SJCRH30 (cell line): ENCODE results near the gene CFB. TPM values are rescaled to one million over a fixed set of nuclear protein-coding genes. Genes with fewer than 3 reads are reported as not detected.
"Not testable (repeated sequence)": the region's sequence is repeated elsewhere in the genome, so short reads cannot be mapped to it uniquely, and the experiment has no call there.

Experiments used
- DNase-seq, 2 experiments: peaks; one replicate each; pipeline ENCODE4 v3.0.0-alpha.2; 2015 to 2020
- H3K27ac ChIP-seq: fragments of 250-450 bp; sonication (Bioruptor Pico); 2 replicates; pipeline ENCODE4 v1.5.1; 2020; ENCODE audit warnings: mild to moderate bottlenecking, moderate library complexity
- H3K27me3 ChIP-seq: fragments of 250-450 bp; sonication (Bioruptor Pico); 2 replicates; pipeline ENCODE4 v1.5.1; 2020; ENCODE audit warnings: mild to moderate bottlenecking, moderate library complexity
- H3K36me3 ChIP-seq: fragments of 250-450 bp; sonication (Bioruptor Pico); 2 replicates; pipeline ENCODE4 v1.5.1; 2020; ENCODE audit warnings: mild to moderate bottlenecking, moderate library complexity
- H3K4me1 ChIP-seq: fragments of 250-450 bp; sonication (Bioruptor Pico); 2 replicates; pipeline ENCODE4 v1.5.1; 2020; ENCODE audit warnings: mild to moderate bottlenecking, moderate library complexity
- H3K4me3 ChIP-seq: fragments of 250-450 bp; sonication (Bioruptor Pico); 2 replicates; pipeline ENCODE4 v1.5.1; 2020; ENCODE audit warnings: mild to moderate bottlenecking, moderate library complexity
- H3K9me3 ChIP-seq: fragments of 250-450 bp; sonication (Bioruptor Pico); replicated peaks from 2 replicates; pipeline ENCODE4 v1.5.1; 2020; ENCODE audit warnings: mild to moderate bottlenecking, moderate library complexity
- total RNA-seq: library from RNA; depleted of rRNA; stranded (reverse); fragments of >200 nt; shearing (Covaris generic); gene quantifications from 2 replicates; pipeline ENCODE4 v1.2.3, GENCODE V29; 2014

Gene CFB
- total RNA-seq, 1 experiment from 2014 or later, result not detected

DNA sequence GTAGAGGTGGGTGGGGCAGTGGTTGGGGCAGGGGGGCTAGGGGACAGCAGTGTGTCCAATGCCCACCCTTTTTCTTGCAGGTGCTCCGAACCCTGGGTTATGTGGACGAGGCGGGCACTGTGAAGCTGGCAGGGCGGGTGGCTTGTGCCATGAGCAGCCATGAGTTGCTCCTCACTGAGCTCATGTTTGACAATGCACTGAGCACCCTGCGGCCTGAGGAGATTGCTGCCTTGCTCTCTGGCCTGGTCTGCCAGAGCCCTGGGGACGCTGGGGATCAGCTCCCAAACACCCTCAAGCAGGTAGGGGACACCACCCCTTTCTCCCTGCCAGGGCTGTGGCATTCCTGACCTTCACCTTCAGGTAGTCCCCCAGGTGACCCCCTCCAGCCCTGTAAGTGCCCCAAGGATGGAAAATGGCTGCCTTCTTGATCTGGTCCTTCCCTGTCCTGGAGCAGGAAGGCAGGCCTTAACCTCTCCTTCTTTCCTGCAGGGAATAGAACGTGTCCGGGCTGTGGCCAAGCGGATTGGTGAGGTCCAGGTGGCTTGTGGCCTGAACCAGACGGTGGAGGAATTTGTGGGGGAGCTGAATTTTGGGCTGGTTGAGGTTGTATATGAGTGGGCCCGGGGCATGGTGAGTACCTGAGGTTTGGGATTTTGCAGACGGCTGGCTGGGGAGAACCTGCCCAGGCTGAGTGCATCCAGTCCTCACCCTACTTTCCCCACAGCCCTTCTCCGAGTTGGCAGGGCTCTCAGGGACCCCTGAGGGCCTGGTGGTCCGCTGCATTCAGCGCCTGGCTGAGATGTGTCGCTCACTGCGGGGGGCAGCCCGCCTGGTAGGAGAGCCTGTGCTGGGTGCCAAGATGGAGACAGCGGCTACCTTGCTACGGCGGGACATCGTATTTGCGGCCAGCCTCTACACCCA, 23.2 kb downstream of the CFB start:
- Histone ChIP-seq H3K4me3 (no peak overlapping the region), H3K36me3 (peaks cover 22% of the 10 kb centered on the region), H3K4me1 (no peaks in the 10 kb centered on the region; the same call in 1 of the 2 replicates), H3K9me3 (no peaks in the 10 kb centered on the region), H3K27ac (no peak overlapping the region), H3K27me3 (no peaks in the 10 kb centered on the region)
- no peak for DNase-seq

DNA sequence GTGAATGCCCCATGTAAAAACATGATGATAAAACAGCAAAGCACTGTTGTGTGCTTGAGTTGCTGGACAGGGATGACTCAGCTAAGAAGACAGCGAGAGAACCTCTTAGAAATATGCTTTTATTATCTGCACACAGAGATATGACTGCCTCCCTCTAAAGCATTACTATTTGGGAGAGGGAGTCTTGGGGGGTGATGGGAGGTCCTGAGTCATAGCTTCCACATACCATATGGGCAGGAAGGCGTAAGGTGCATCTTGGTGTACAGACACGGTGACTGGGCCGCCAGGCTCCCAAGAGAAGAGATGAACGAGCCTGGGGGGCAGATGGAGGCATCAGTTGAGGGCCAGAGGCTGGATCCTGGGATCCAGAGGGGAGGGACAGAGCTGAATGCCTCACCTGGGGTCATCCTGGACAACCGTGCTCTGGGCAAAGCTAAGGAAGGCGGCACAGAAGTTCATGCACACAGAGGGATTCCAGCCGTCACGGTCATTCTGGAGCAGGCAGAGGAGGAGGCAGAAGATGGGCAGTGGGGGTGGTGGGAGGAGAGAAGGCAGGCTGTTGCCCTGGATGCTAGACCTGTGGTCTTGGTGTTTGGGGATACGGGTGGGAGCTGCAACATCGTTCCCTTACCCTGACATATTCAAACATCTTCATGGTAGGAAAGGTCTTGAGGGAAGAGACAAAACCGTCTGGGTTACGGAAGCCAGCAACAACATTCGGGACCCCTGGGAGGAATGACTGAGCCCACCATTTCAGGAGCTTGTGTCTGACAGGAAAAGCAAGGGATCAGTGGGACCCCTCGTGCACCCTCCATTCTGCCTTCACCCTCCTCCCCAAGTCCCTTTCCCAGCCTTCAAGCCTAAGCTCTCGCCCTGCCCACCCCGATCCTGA, 24.1 kb downstream of the CFB start:
- no peak overlapping the region for H3K4me3 ChIP-seq
- H3K9me3 ChIP-seq, result no peaks in the 10 kb centered on the region
- H3K27ac ChIP-seq, result no peak overlapping the region
- H3K4me1 ChIP-seq, result no peaks in the 10 kb centered on the region; the same call in 1 of the 2 replicates
- H3K27me3 ChIP-seq, result no peaks in the 10 kb centered on the region
- DNase-seq, result no peak
- peaks cover 15% of the 10 kb centered on the region for H3K36me3 ChIP-seq

DNA sequence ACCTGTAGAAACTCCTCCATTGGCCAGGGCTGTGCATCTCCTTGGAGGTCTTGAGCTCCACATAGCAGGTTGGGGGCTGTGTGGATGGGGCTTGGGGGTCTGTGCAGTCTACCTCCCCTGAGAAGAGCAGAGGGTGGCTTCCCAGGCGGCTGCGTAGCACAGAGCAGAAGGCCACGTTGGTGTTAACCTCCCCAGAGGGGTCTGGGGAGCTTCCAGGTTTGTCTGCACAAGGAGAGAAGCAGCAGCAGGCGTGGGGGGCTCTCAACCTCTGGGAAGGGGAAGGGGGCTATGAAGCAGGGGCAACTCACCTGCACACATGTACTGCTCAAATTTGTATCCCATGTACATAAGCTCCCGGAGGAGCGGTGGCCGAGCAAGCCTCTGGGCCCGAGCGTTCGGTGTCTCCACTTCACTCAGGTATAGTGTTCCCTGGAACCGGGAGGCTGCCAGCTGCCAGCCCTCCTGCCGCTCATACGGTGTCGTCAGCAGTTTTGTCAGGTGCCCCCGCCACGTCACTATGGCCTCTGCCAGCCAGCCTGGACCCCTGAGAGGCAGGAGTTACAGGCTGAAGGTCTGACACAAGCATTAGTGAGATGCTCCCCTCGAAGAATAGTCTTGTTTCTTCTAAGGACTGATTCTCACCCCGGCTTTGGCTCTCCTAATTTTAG, 24.8 kb downstream of the CFB start:
- DNase-seq, result no peak
- Histone ChIP-seq H3K27ac (peak overlapping the region; percentile 59; the same call in 1 of the 2 replicates), H3K9me3 (no peaks in the 10 kb centered on the region), H3K4me1 (no peaks in the 10 kb centered on the region; the same call in 1 of the 2 replicates), H3K36me3 (peaks cover 13% of the 10 kb centered on the region), H3K4me3 (peak overlapping the region; percentile 65), H3K27me3 (no peaks in the 10 kb centered on the region)

DNA sequence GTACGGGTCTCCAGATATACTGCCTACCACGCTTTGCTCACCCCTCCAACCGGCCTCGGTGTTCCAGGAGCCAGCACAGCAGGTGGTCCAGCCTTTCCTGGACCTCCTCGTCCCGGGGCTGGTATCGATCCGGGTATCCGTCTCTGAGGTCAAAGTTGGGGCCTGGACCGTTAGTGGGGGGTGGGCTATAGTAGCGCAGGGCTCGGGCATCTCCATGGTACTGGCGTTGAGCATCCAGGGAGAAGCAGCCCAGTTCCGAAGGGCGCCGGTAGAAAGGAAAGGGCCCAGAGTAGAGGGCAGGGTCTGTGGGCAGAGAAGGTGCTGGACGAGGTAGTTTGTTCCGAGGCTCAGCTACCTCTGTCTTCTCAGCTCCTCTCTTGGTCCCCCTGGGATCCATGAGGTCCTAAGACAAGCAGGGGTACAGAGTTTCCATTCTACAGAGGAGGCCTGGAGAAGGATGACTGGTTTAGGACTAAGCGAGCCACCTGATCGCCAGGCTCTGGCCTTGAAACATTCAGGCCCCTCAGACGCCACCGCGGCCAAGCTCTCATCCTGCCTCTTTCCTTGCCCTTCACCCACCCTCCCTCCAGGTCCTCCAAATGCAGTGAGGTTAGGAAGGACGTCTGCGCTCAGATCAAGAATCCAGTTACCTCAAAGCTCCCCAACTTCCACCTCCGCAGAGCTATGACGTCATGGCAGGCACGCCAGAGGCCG, 25.5 kb downstream of the CFB start:
- H3K27me3 ChIP-seq, result no peaks in the 10 kb centered on the region
- H3K36me3 ChIP-seq, result peaks cover 13% of the 10 kb centered on the region
- no peaks in the 10 kb centered on the region for H3K9me3 ChIP-seq
- H3K4me3 ChIP-seq, result peak overlapping the region; percentile 65
- DNase-seq, result no peak
- H3K4me1 ChIP-seq, result no peaks in the 10 kb centered on the region; the same call in 1 of the 2 replicates
- H3K27ac ChIP-seq, result peak overlapping the region; percentile 59

DNA sequence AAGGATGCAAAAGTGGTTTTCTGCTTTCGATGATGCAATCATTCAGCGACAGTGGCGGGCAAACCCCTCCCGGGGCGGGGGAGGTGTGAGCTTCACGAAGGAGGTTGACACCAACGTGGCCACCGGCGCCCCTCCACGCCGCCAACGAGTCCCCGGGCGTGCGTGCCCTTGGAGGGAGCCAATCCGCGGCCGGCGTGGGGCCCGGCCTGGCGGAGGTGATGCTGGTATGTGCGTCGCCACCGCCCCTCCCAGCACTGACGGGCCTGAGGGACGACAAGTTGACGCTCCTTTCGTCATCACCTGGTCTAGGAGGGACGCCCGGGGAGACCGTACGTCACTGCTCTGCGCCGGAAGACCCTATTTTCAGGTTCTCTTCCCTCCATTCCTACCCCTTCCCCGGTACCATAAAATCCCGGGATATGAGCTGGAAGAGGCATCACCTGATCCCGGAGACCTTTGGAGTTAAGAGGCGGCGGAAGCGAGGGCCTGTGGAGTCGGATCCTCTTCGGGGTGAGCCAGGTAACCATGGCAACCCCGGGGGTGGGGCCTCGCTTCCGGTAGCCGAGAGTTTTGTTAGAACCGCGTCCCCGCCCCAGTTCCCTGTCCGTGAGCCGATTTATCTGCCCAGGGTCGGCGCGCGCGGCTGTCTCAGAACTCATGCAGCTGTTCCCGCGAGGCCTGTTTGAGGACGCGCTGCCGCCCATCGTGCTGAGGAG, 26.3 kb downstream of the CFB start, which contains the start of gene DXO:
DXO (minus strand) TSS at position 146 of the 716 bp plus-strand sequence. CDS start 463 bp downstream, outside the sequence.
- Histone ChIP-seq H3K36me3 (peaks cover 13% of the 10 kb centered on the region), H3K27ac (peak within 1 kb of the TSS; percentile 59), H3K4me1 (no peaks in the 10 kb centered on the region; the same call in 1 of the 2 replicates), H3K4me3 (peak within 1 kb of the TSS; percentile 65), H3K9me3 (no peaks in the 10 kb centered on the region), H3K27me3 (no peaks in the 10 kb centered on the region)
- DNase-seq, result peak; percentile 96

DNA sequence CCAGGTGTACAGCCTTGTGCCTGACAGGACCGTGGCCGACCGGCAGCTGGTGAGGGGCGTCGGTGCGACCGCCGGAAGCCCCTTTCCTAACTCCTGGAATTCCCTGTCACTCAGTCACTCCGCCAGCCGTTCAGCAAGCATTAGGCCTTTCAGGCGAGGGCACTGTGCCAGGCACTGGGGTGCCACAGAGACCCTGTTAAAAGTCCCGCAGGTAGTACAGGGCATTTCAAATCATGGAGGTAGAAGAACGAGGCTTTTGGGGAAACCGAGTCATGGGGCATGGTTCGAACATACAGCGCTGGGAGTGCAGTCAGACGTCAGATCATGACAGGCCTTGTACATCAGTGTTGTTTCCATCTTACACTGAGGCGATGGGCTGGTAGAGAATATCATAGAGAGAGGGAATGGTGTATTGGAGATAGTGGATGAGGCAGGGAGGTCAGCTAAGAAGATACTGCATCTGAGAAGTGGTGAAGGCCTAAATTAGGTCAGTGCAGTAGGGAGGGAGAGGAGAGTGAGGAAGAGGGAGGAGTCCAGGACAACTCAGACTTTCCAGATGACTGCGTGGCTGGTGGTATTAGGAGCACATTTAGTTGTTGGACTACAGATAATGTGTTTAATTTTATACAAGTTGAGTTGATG, 26.9 kb downstream of the CFB start:
- Histone ChIP-seq H3K4me3 (peak overlapping the region; percentile 65), H3K36me3 (peaks cover 9% of the 10 kb centered on the region), H3K27ac (peak overlapping the region; percentile 59), H3K4me1 (no peaks in the 10 kb centered on the region; the same call in 1 of the 2 replicates), H3K27me3 (no peaks in the 10 kb centered on the region), H3K9me3 (no peaks in the 10 kb centered on the region)
- DNase-seq, result no peak

DNA sequence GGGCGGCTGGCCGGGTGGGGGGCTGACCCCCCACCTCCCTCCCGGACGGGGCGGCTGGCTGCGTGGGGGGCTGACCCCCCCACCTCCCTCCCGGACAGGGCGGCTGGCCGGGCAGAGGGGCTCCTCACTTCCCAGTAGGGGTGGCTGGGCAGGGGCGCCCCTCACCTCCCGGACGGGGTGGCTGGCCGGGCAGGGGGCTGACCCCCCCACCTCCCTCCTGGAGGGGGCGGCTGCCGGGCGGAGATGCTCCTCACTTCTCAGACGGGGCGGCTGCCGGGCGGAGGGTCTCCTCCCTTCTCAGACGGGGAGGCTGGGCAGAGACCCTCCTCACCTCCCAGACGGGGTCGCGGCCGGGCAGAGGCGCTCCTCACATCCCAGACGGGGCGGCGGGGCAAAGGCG, 30.2 kb downstream of the CFB start:
- not testable (repeated sequence) for H3K27ac ChIP-seq, H3K36me3 ChIP-seq, H3K4me3 ChIP-seq, H3K27me3 ChIP-seq, H3K9me3 ChIP-seq, DNase-seq, H3K4me1 ChIP-seq

DNA sequence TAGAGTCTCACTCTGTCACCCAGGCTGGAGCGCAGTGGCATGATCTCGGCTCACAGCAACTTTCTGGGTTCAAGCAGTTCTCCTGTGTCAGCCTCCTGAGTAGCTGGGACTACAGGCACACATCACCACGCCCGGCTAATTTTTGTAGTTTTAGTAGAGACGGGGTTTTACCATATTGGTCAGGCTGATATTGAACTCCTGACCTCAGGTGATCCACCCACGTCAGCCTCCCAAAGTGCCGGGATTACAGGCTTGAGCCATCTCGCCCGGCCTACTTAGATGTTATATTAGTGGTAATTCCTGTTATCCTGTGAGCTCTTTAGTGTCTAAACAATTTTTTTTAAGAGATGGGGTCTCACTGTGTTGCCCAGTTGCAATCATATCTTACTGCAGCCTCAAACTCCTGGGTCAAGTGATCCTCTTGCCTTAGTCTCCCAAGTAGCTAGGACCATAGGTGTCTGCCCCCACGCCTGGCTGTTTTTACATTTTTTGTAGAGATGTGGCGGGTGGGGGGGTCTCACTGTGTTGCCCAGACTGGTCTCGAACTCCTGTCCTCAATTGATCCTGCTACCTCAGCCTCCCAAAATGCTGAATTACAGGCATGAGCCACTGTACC, 32.0 kb downstream of the CFB start:
- no peak overlapping the region for H3K27ac ChIP-seq
- H3K4me1 ChIP-seq, result no peaks in the 10 kb centered on the region; the same call in 1 of the 2 replicates
- no peaks in the 10 kb centered on the region for H3K27me3 ChIP-seq
- DNase-seq, result no peak
- H3K9me3 ChIP-seq, result no peaks in the 10 kb centered on the region
- H3K4me3 ChIP-seq, result no peak overlapping the region
- H3K36me3 ChIP-seq, result no peaks in the 10 kb centered on the region

DNA sequence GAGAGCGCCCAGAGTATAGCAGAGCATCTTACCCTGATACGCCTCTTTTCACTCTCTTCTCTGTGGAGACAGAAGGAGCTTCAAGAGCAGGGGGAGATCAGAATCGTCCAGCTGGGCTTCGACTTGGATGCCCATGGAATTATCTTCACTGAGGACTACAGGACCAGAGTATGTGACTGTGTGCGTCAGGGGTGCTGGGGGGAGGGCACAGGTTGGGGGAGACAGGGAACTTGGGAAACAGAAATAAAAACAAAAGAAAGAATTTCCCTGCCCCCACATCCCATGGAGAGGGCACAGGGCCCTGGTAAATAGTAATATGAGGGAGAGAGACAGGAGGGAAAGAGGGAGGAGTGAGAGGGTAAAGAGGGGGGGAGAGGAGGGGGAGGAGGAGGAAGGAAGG, 32.9 kb downstream of the CFB start:
- no peak for DNase-seq
- H3K4me1 ChIP-seq, result no peaks in the 10 kb centered on the region
- no peaks in the 10 kb centered on the region for H3K9me3 ChIP-seq
- H3K36me3 ChIP-seq, result no peaks in the 10 kb centered on the region
- H3K27ac ChIP-seq, result no peak overlapping the region
- no peaks in the 10 kb centered on the region for H3K27me3 ChIP-seq
- H3K4me3 ChIP-seq, result no peak overlapping the region

DNA sequence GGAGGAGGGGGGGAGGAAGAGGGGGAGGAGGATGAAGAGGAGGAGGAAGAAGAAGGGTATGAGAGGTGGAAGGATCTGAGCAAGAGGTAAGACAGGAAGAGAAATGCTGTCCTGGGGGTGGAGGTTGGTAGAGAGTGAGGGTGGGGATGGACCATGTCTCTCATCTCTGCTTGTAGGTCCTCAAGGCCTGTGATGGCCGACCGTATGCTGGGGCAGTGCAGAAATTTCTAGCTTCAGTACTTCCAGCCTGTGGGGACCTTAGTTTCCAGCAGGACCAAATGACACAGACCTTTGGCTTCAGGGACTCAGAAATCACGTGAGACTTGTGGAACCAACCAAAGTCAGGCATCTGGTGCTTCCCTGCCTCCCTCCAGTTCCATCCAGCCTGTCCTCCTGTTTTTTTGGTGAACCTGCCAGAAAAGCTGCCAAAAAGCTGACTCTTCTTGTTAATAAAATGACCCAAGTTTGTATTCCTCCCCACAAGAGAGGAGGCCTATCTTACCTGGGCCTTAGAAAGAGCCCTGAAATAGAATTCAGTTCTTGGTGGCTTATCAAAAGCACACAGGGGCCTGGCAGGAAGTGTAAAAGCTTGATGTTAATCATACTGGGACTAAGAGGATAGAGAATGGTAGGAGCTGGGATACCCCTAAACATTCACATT, 33.5 kb downstream of the CFB start:
- no peak for DNase-seq
- no peak overlapping the region for H3K27ac ChIP-seq
- no peaks in the 10 kb centered on the region for H3K27me3 ChIP-seq
- no peak overlapping the region for H3K4me3 ChIP-seq
- H3K36me3 ChIP-seq, result no peaks in the 10 kb centered on the region
- no peaks in the 10 kb centered on the region for H3K4me1 ChIP-seq
- H3K9me3 ChIP-seq, result no peaks in the 10 kb centered on the region

DNA sequence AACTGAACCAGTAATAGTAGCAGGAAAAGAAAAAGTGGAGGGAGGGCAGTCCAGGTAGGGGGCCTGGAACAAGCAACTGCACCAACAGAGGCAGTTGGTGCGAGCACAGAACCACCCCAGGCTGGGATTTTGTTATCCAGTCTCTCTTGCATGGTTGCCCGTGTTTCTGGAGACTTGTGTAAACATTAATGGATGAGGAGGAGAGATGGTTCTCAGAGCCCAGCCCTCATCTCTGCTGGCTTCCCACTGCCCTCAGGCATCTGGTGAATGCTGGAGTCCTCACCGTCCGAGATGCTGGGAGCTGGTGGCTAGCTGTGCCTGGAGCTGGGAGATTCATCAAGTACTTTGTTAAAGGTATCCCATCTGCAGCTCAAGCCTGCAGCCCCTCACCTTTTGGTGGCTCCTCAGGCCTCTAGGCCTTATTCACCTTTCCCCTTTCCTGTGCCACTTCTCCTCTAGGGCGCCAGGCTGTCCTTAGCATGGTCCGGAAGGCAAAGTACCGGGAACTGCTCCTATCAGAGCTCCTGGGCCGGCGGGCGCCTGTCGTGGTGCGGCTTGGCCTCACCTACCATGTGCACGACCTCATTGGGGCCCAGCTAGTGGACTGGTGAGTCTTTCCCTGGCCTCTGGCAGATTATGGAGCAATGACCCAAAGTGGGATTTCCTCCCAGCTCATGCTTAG, 34.4 kb downstream of the CFB start:
- not testable (repeated sequence) for H3K27ac ChIP-seq, H3K4me1 ChIP-seq, DNase-seq, H3K36me3 ChIP-seq, H3K27me3 ChIP-seq, H3K9me3 ChIP-seq, H3K4me3 ChIP-seq

DNA sequence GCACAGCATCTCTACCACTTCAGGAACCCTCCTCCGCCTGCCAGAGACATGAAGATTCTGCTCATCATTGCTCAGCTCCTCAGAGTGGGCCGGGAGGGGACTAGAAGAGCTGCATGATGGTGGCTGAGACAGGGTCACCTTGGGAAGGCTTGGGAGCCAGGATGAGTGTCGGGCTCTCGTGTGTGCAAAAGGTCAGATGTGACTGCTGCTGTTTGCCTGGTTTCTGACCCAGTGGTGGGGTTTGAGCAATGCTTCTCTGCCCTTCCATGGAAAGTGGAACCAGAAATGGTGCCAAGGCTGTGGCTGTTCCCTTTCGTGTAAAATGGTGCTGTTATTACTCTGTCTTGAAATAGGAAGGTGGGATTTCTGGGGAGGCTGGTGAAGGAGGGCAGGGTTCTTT, 35.1 kb downstream of the CFB start:
- not testable (repeated sequence) for H3K36me3 ChIP-seq, DNase-seq, H3K9me3 ChIP-seq, H3K4me1 ChIP-seq, H3K27me3 ChIP-seq, H3K4me3 ChIP-seq, H3K27ac ChIP-seq
